Measurements from ENCODE around the gene CLCF1.

Gene CLCF1

DNA sequence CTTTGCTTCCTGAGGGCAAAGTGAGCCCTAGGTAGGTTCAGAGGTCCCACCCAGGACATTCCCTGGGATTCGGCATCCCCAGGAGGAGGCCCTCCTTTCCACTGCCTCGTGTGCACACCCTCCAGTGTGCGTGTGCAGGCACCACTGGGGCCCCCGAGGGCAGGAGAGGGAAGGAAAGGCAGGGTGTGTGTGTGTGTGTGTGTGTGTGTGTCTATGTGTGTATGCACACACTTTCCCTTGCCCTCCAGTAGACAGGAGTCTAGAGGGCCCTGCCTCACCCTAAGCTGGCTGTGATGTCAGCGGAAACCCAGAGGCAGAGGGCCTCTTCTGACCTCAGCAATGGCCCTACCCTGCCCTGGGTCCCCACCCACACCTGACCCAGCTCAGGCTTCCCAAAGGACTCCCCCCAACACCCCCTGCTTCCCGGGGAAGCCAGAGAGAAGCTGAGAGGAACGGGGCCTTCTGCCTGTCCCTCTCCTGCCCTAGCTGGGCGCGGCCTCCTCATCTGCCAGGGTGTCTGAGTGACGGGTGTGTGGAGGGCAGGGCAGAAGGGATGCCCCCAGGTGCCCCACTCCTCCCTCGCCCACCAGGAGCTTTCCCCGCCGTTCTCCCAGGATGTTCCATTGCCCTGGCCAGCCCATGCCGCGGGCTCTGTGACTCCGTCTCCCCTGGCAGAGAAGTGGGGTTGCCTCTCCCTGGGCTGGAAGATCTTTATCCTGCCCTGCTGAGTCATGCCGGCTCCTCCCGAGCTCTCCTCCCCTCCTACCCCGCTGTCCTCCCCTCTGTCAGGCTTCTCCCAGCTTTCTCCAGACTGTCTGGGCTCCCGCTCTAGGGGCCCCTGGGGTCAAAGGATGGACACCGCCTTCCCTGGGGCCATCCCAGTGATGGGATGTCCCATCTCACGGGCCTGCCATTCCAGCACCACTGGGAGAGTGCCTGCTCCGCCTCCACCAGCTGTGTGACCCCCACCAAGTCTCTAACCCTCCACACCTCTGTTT is 6.0 kb upstream of the CLCF1 start:
- no peak overlapping the region for H3K4me3 ChIP-seq (ENCODE audit: low read length)
- DNase-seq (ENCODE audit: low read depth, low spot score) = no peak

DNA sequence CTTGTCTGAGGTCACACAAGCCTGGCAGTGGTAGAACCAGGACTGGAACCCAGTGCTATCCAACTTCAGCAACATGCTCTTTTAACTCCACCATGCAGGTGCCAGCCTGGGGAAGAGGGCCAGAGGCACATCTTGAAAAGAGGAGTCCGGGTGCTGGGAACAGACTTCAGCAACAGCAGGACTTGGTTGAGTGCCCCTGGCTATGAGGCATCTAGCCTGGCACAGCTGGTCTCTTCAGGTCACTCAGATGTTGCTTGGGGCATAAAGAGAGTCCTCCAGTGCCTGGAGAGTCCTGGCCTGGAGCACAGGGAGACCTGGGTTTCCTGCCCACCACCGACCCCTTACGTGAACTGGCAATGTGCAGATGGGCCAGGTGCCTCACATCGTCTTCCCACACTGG is 5.1 kb upstream of the CLCF1 start:
- DNase-seq (ENCODE audit: low read depth, low spot score) = no peak
- H3K4me3 ChIP-seq (ENCODE audit: low read length) = no peak overlapping the region

DNA sequence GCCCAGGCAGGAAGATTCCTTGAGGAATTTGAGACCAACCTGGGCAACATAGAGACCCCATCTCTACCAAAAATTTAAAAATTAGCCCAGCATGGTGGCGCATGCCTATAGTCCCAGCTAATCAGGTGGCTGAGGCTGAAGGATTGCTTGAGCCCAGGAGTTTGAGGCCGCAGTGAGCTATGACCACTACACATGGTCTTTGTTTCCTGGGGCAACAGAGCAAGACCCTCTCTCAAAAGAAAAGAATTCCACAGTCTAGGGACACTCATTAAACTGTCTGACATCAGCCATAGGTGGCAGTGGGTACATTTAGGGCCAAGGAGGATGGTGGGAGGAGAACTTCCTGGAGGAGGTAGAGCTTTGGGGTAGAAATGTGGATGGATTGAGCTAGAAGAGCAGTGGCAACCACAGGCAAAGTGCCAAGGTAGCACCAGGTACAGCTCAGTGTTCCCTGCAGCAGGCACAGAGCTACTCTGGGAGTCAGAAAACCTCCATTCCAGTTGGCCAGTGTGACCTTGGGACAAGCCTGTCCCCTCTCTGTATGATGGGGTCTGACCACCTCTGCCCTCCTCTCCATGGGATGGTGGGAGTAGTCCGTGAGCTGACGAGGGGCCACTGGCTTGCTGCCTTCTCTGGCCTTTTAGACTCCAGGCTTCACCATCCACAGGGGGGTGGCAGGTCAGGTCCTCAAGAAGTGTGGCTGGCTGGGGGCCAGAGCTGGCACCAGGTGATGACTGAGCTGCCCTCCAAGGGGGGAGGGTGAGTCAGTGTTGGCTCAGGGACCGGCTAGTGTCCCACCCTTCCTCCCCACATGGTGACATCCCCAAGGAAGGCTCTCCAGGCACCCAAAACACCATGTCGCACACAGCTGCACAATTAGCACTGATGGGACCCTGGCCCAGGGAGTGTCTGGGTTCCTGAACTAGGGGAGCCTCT is 3.7 kb upstream of the CLCF1 start:
- H3K4me3 ChIP-seq (ENCODE audit: low read length) = no peak overlapping the region
- DNase-seq (ENCODE audit: low read depth, low spot score) = no peak

DNA sequence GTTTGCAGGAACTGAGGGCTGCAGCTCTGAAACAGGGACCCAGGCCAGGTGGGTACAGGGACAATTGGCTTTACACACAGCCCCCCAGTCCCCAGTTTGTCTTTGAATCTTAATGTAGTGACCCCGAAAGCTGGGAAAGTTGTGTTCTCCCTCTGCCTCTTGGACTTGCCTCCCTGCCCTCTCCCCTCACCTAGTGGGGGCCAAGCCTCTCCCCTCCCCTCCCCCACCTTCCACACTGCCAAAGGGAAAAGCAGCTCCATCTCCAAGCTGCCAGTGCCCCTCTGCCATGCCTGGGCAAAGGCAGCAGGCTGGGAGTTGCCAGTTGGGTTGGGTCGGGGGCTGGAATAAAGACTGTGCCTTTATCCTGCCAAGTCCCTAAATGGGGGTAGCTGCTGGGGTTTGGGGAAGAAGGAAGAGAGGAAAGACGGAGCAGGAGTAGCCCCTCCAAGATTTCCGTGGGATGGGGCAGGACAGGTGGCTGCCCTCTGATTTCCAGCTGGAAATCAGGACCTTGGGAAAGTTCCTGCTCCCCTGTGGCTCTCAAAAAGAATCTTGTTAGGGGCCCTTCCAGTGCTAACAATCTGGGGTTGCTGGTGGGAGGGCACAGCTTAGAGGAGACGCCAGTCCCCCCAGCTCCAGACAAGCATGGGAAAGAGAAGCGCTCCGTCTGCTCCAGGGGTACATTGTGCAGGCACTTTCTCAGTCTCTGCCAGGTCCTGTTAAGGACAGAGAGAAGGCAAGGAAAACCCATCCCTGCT is 2.8 kb upstream of the CLCF1 start:
- H3K4me3 ChIP-seq (ENCODE audit: low read length) = no peak overlapping the region

DNA sequence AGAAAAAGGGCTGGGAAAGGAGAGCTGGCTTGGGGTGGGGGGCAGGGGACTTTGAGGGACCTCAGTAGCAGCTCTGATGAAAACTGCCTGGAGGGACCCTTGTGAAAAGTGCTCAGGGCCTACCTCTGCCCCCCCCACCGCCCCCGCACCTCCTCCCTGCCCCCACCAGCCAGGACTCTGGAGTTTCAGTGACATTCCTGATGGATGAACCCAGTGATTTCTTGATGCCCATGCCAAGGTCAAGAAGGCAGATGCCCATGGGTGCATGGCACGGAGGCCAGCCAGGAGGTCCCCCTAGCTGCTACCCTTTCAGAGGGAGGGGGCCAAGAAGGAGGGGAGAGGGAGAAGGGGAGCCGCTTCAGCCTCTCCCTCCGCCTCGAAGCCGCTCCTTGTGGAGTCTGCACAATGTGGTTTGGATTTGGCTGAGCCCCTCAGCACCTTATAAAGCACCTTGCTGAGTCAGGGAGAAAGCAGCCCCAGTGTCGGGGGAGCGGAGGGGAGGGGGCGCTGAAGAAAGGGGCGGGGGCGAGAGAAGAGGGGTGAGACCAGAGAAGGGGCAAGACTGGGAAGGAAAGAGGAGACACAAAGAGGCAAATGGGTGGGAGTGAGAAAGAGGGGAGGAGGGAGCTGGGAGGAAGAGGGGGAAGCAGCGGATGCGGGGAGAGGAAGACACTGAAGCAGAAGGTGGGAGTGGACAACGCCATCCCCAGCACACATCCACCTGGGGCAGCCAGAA is 2.1 kb upstream of the CLCF1 start:
- no peak overlapping the region for H3K4me3 ChIP-seq (ENCODE audit: low read length)
- no peak for DNase-seq (ENCODE audit: low read depth, low spot score)

More for the DNA sequence above, 2.8 kb upstream of the CLCF1 start:
- DNase-seq (ENCODE audit: low read depth, low spot score) = no peak

DNA sequence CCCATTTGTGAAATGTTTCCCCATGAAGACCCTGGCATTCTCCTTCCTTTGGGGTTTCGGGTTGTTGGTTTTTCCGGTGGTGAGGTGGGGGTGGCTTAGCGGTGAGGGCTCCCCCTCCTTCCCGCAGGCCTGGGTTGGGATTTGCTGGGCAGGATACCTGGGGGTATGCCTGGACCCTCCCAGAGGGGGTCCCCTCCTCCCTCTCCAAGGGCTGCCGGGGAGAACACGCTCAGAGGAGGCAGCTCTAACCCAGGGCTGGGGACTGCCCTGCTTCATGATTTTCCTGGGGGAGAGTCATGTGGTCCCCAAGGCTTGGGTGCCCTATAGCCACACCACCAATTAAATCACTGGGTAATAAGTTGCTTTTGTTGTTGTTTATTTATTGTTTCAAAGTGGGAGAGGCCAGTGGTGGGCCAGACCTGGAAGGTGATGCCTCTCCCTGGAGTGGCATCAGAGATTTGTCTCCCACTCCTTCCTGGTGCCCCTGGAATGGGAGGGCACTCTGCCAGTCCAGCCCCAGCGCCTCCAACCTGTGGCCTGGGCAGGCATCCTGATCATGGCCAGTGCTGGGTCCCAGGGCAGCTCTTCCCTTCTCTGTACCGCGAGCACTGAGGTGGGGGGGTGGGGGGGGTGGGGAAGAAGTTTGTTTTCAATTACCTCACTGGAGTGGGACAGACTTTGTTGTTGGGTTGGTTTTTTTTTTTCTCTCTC is 1.3 kb upstream of the CLCF1 start:
- no peak overlapping the region for H3K4me3 ChIP-seq (ENCODE audit: low read length)

DNA sequence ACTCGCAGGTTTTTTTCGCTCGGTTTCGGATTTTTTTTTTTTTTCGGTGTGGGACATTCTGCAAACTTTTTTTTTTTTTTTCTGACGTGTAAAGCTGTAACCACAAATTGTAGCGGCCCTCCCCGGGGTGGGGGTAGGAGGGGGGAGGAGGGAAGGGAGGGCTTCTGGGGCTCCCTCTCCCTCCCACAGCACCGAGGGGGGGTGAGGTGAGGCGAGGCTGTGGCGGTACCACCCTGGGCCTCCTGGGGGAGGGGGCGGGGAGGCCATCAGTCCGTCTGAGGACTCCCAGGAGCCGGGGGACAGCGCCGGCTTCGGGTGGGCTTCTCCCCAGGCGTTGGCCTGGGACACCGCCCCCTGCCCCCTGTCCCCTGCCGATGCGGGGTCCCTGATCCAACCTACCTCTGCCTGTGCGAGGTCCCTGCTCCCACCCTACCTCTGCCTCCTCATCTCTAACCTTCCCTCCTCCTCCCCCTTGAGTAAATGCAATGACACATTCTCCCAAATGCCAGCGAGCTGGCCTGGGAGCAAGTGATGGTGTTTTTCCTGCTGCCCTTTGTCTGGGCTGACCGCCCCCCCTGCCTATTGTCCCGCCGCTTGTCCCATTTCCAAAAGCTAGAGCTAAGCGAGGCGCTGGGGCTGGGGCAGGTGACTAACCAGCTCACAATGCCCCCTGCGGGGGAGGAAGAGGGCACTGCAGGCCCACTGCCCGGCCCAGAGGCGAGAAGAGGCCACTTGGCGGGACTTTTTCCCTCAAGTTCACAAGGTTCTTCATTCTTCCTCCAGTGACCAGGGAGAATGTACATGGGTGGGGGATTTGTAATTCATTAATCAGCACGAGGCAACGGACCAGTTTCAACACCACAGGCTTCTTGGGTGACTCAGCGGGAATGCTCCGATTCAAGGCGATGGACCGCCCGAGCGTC is 511 bp upstream of the CLCF1 start:
- DNase-seq (ENCODE audit: low read depth, low spot score) = no peak
- peak overlapping the region; percentile 32 for H3K4me3 ChIP-seq (ENCODE audit: low read length)

More for the DNA sequence above, 1.3 kb upstream of the CLCF1 start:
- no peak for DNase-seq (ENCODE audit: low read depth, low spot score)

DNA sequence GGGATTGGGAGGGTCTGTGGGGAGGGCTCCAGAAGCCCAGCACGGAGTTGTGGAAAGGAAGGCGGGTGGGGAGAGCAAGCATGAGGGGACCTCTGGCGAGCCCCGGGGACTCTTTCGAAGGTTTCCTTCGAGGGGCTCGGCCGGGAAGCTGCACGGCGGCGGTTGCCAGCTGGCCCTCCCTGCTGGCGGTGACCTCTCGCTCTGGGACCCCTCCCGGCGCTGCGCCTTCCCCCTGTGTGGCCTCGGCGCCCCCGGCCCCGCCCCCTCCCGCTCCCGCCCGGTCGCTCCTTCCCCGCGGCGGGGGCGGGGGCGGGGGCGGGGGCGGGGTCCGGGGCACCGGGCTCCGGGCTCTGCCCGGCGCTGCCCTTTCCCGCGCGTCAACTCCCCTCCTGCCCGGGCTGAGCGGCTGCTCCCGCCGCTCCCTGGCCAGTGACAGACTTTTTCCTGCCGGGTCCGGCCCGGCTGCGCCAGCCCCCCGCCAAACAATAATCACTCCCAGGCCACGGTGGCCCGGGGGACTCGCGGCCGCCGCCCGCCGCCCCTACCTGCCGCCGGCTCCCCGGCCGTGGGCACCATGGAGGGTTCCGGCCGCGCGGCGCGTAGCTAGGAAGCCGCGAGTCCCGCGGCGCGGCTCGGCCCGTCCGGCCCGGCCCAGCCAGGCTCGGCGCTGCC is 941 bp downstream of the CLCF1 start:
- H3K4me3 ChIP-seq (ENCODE audit: low read length) = no peak overlapping the region; the same call in 1 of the 2 replicates
- no peak for DNase-seq (ENCODE audit: low read depth, low spot score)

DNA sequence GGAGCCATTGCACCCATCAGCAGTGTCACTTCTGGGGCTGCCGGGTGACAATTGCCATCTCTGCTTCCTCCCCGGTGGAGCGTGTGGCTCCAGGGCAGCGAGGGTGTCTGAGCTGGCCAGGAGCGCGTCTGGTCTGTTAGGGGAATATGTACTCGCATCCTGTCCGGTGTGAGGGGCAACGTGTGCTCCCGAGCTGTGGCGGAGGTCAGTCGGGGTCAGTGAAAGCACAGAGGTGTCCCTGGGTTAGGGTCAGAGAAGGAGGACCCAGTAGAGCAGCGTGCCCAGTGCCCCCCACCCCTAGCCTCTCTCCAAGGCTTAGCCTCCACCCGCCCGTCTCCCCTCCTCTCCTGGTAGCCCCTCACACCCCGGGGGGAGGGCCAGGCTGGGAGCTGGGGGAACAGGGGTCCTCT is 1.5 kb downstream of the CLCF1 start:
- H3K4me3 ChIP-seq (ENCODE audit: low read length) = no peak overlapping the region
- DNase-seq (ENCODE audit: low read depth, low spot score) = no peak

DNA sequence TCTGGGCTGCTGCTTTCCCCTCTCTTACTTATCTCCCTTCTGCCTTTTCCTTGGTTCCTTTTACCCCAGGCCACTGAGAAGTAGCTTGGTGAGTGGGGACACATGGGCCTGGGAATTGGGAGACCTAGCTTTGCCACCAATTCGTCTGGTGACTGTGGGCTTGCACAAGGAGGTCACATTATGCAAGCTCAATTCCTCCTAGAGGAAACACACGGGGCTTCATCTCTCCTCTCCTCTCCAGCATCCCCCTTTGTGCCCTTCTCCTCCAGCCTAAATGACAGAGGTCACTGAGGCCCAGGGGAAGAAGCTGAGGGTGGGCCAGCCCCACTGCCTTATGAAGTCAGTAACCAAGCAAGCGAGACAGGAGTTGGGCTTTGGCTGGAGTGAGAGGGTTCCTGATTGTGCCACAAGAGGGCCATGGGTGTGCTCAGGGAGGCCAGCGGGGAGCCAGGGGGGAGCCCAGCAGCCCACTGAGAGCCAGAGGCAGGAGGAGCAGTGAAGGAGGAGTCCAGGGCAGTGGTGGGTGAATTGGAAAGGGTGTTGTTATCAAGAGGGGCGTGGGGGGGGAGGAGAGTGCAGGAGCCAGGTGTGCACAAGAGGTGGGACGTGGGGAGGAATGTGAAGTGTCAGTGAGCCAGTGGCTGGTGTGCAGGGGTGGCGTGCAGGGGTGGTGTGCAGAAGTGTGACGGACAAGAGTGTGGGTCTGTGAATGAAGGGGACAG is 2.0 kb downstream of the CLCF1 start:
- no peak for DNase-seq (ENCODE audit: low read depth, low spot score)
- H3K4me3 ChIP-seq (ENCODE audit: low read length) = no peak overlapping the region

DNA sequence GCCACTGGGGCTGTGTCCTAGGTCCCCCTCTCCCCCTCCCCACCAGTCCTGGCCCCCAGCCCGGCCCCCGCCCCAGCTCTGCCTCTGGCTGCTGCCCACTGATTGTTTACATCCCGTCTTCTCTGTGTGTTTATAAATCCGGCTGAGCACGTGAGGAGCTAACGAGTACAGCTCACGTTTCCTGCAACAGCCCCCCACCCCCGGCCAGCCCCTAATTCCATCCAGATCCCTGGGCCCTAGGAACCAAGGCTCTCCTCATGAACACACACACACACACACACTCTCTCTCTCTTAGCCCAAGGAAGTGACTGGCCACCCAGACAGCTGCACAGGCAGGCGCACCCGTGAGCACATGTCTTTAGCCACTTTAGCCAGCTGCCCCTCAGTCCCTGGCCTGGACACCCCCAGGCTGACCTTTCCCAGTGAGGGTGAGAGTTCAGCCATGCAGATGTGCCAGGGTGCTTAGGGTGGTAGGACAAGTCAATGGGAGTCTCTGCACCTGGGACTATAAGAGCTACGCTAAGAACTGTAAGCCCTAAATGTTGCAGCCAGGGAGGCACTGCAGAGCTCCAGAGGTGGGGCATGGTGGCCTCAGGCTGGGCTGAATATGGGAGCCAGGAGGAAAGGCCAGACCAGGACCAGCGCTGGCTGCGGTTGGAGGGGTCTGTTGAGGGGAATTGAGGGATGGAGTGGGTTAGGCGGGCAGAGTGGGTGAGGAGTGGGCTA is 2.9 kb downstream of the CLCF1 start:
- H3K4me3 ChIP-seq (ENCODE audit: low read length) = no peak overlapping the region
- DNase-seq (ENCODE audit: low read depth, low spot score) = no peak

DNA sequence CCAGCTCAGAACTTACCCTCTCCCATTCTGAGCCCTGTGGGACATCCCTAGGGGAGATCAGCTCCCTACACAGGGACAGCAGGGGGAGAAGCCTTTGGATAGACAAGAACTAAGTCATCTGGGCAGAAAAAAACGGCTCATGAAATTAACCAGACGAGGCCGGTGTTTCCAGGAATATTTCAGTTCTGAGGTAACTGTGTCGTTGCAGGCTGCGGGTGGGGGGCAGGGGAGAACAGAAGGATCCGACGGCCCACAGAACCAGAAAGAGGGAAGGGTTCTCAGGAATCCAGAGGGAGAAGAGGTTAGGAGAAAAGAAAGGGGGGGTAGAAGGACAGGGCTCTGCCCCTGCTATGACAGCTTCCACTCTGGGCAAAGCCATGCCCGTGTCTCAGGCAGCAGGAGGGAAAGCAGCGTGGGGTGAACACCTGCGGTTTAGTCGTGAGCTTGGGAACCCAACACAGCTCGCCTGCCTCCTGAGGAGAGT is 3.6 kb downstream of the CLCF1 start:
- no peak overlapping the region for H3K4me3 ChIP-seq (ENCODE audit: low read length)

DNA sequence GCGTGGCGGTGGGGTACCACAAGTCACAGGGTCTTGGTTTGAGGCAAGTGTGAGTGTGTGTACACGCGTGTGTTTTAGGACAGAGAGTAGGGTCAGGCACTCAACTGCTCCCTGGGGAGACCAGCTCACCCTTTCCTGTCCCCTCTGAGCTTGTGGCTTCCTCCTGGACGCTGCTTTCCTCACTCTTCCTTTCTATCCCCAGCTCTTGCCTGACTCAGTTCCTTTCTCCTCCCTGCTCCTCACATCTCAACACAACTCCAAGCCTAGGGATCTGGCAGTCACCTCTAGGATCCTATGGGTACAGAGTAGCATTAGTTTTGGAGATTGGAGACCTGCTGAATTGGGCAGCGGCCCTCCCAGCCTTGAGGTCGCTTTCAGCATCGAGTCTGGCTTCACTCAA is 4.1 kb downstream of the CLCF1 start:
- no peak for DNase-seq (ENCODE audit: low read depth, low spot score)
- no peak overlapping the region for H3K4me3 ChIP-seq (ENCODE audit: low read length)

More for the DNA sequence above, 3.6 kb downstream of the CLCF1 start:
- no peak for DNase-seq (ENCODE audit: low read depth, low spot score)

DNA sequence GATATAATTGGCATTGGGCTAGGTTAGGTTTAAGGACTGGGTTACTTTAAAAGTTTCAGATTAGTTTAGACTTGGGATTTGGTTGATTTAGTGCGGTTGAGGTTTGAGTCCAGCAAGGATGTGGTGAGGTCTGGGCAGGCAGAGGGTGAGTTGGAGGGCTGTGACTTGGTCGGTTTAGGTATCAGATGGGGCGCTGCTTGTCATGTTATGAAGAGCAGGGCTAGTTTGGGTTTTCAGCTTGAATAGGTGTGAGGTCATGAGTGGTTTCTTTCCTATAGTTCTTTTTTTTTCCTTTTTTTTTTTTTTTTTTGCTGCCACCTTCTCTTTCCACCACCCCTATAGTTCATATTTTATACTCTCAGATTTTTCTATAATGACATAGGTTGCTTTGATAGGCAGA is 4.8 kb downstream of the CLCF1 start:
- no peak overlapping the region for H3K4me3 ChIP-seq (ENCODE audit: low read length)
- no peak for DNase-seq (ENCODE audit: low read depth, low spot score)

DNA sequence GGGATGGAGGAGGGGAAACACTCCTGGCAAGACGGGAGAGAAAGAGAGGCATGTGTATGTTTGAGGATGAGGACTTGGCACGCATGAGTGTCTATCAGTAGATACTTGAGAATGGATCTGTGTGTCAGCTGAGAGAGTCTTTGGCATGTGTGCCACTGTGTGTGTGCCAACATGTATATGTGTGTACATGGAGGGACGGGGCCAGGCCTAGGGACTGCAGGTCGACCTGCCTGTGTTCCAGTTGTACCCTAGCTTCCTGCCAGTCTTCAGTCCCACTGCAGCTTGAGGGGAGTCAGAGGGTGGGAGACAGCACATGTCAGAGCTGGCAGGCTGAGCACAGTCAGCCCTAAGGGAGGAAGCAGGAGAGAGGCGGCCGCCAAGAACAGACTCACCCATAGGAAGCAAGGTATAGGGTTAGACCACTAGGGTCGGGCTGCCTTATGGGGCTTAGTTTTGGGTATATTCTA is 5.6 kb downstream of the CLCF1 start:
- no peak for DNase-seq (ENCODE audit: low read depth, low spot score)
- no peak overlapping the region for H3K4me3 ChIP-seq (ENCODE audit: low read length)

Measured in Jurkat, Clone E6-1 (cell line).